MM.1S (cell line): ENCODE measurements around the gene WIF1.

Source experiments
- DNase-seq: peaks from one replicate; pipeline ENCODE4 v3.0.0-alpha.2; 2015
- H2AFZ ChIP-seq: fragments of 300-600 bp; sonication (generic); 2 replicates; pipeline ENCODE4 v1.6.0; 2016; ENCODE audit warnings: antibody characterized with exemption, low read length
- H3F3A ChIP-seq: fragments of 300-600 bp; sonication (generic); 2 replicates; pipeline ENCODE4 v1.6.1; 2016; ENCODE audit warnings: mild to moderate bottlenecking, antibody characterized with exemption, low read length, moderate library complexity, mixed read lengths; ENCODE audit not compliant: insufficient read depth
- H3K27ac ChIP-seq: fragments of 300-600 bp; sonication (generic); 2 replicates; pipeline ENCODE4 v1.5.1; 2016; ENCODE audit warnings: mild to moderate bottlenecking, low read length
- H3K27me3 ChIP-seq: fragments of 300-600 bp; sonication (generic); replicated peaks from 2 replicates; pipeline ENCODE4 v1.6.0; 2016; ENCODE audit warnings: low read length; ENCODE audit not compliant: insufficient read depth
- H3K36me3 ChIP-seq: fragments of 300-600 bp; sonication (generic); replicated peaks from 2 replicates; pipeline ENCODE4 v1.6.1; 2016; ENCODE audit warnings: mild to moderate bottlenecking, low read length, mixed read lengths; ENCODE audit not compliant: insufficient read depth
- H3K4me1 ChIP-seq: fragments of 300-600 bp; sonication (generic); 2 replicates; pipeline ENCODE4 v1.6.1; 2016; ENCODE audit warnings: low read length, mixed read lengths
- H3K4me2 ChIP-seq: fragments of 300-600 bp; sonication (generic); 2 replicates; pipeline ENCODE4 v1.6.0; 2016; ENCODE audit warnings: low read depth, low read length
- H3K4me3 ChIP-seq: fragments of 300-600 bp; sonication (generic); 2 replicates; pipeline ENCODE4 v1.5.1; 2016; ENCODE audit warnings: low read length, mixed read lengths
- H3K79me2 ChIP-seq: fragments of 300-600 bp; sonication (generic); 2 replicates; pipeline ENCODE4 v1.6.1; 2016; ENCODE audit warnings: mixed run types, low read length, mixed read lengths
- H3K9ac ChIP-seq: fragments of 300-600 bp; sonication (generic); 2 replicates; pipeline ENCODE4 v1.6.1; 2016; ENCODE audit warnings: low read length, mixed read lengths
- H3K9me2 ChIP-seq: fragments of 300-600 bp; sonication (generic); replicated peaks from 2 replicates; pipeline ENCODE4 v1.6.1; 2016; ENCODE audit warnings: mild to moderate bottlenecking, low read length, mixed read lengths; ENCODE audit not compliant: insufficient read depth
- H3K9me3 ChIP-seq: fragments of 300-600 bp; sonication (generic); replicated peaks from 2 replicates; pipeline ENCODE4 v1.6.1; 2016; ENCODE audit warnings: mild to moderate bottlenecking, low read length, mixed read lengths; ENCODE audit not compliant: insufficient read depth
- H4K20me1 ChIP-seq: fragments of 300-600 bp; sonication (generic); 2 replicates; pipeline ENCODE4 v1.6.1; 2016; ENCODE audit warnings: mild to moderate bottlenecking, low read length, moderate library complexity, mixed read lengths; ENCODE audit not compliant: insufficient read depth
- EZH2 ChIP-seq: fragments of 300-600 bp; sonication (generic); optimal IDR thresholded peaks from 2 replicates; pipeline ENCODE3; 2017; ENCODE audit warnings: low read depth, mild to moderate bottlenecking, antibody characterized with exemption, low read length, mixed read lengths
- EZH2phosphoT487 ChIP-seq: fragments of 300-600 bp; sonication (generic); IDR thresholded peaks from 2 replicates; pipeline ENCODE4 v1.6.1; 2018; ENCODE audit warnings: antibody characterized with exemption, low read length
- TF ChIP-seq, protein P1 (sequence below): fragments of 300-600 bp; sonication (generic); IDR thresholded peaks from 2 replicates; pipeline ENCODE4 v1.5.1; 2016; ENCODE audit warnings: antibody characterized with exemption, low read length, mixed read lengths

The WIF1 gene

DNA sequence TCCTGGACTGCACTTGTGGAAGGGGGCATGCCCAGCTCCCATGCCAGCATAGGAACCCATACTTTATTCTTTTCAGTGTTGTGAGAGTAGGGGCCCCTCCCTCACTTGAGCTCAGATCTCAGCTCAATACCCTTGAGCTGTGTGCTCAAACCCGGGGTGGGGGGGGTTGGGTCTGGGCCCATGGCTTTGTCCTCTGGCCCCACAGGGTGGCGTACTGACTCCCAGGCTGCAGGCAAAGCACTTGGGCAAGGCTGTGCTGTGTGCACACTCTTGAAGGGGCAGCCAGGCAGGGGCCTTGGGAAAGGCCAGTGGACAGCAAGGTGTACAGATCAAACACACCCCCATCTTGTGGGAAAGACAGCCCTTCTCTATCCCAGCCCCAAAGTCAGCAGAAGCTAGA is 81.8 kb downstream of the WIF1 start:
- H3K9ac ChIP-seq, result no peak overlapping the region
- H3K27ac ChIP-seq, result no peak overlapping the region
- no peak overlapping the region for H3K4me3 ChIP-seq
- TF ChIP-seq EZH2phosphoT487, result no peak
- TF ChIP-seq EZH2, result no peak
- TF ChIP-seq, protein P1, sequence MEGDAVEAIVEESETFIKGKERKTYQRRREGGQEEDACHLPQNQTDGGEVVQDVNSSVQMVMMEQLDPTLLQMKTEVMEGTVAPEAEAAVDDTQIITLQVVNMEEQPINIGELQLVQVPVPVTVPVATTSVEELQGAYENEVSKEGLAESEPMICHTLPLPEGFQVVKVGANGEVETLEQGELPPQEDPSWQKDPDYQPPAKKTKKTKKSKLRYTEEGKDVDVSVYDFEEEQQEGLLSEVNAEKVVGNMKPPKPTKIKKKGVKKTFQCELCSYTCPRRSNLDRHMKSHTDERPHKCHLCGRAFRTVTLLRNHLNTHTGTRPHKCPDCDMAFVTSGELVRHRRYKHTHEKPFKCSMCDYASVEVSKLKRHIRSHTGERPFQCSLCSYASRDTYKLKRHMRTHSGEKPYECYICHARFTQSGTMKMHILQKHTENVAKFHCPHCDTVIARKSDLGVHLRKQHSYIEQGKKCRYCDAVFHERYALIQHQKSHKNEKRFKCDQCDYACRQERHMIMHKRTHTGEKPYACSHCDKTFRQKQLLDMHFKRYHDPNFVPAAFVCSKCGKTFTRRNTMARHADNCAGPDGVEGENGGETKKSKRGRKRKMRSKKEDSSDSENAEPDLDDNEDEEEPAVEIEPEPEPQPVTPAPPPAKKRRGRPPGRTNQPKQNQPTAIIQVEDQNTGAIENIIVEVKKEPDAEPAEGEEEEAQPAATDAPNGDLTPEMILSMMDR, result no peak
- no peaks in the 10 kb centered on the region for H4K20me1 ChIP-seq
- H2AFZ ChIP-seq, result no peak overlapping the region
- no peaks in the 10 kb centered on the region for H3K79me2 ChIP-seq
- no peaks in the 10 kb centered on the region for H3K9me2 ChIP-seq
- H3K9me3 ChIP-seq, result no peaks in the 10 kb centered on the region
- no peak for DNase-seq
- H3K4me2 ChIP-seq, result no peak overlapping the region
- H3K36me3 ChIP-seq, result no peaks in the 10 kb centered on the region
- no peaks in the 10 kb centered on the region for H3K4me1 ChIP-seq
- H3F3A ChIP-seq, result no peaks in the 10 kb centered on the region
- H3K27me3 ChIP-seq, result no peaks in the 10 kb centered on the region

DNA sequence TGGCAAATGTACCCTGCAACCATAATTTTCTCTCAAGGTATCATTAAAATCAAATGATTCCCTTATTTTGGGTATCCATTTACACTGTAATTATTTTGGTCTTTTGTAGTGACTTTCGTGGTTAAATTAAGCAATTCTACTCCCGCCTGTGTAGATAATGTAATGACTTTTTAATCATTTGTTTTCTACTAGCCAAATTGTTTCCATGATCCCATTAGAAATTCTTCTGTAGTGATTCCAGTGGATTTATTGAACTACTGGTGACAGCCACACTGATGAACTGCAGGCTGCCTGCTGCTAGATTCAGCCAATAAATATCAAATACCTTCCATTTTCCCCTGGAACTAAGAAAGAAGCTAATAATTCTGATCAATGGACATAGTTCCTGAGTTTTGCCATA is 96.0 kb downstream of the WIF1 start:
- H3K4me2 ChIP-seq, result no peak overlapping the region
- H3F3A ChIP-seq, result no peaks in the 10 kb centered on the region
- no peaks in the 10 kb centered on the region for H3K27me3 ChIP-seq
- no peak overlapping the region for H3K4me3 ChIP-seq
- H3K4me1 ChIP-seq, result no peaks in the 10 kb centered on the region
- H3K36me3 ChIP-seq, result no peaks in the 10 kb centered on the region
- H3K9me3 ChIP-seq, result no peaks in the 10 kb centered on the region
- H3K79me2 ChIP-seq, result no peaks in the 10 kb centered on the region
- H3K9ac ChIP-seq, result no peak overlapping the region
- no peaks in the 10 kb centered on the region for H4K20me1 ChIP-seq
- H3K9me2 ChIP-seq, result no peaks in the 10 kb centered on the region
- TF ChIP-seq EZH2phosphoT487 (no peak), EZH2 (no peak)
- TF ChIP-seq, protein P1, result no peak
- no peak overlapping the region for H3K27ac ChIP-seq
- no peak for DNase-seq
- no peak overlapping the region for H2AFZ ChIP-seq

DNA sequence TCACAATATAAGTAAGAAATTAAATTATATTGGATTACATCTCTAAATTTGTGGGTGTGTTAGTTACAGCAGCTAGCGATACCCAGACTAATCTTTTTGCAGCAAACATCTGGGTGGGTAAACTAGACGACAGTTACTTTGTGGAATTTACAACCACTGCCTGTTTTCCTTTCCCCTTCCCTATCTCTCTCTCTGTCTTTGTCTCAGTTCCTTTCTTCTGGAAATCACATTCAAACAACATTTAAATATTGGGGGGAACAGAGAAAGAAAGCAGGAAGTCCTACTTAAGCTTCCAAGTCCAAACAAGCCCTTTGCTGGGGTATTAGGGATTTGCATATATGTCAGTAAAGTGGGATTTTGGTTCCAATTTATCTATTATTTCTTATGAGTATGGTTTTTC is 97.6 kb downstream of the WIF1 start:
- Histone ChIP-seq H3K36me3 (no peaks in the 10 kb centered on the region), H3K9me2 (no peaks in the 10 kb centered on the region), H3K79me2 (no peaks in the 10 kb centered on the region), H3K27me3 (no peaks in the 10 kb centered on the region), H3K9me3 (no peaks in the 10 kb centered on the region), H3K4me1 (no peaks in the 10 kb centered on the region), H3K4me2 (no peak overlapping the region), H2AFZ (no peak overlapping the region), H3F3A (no peaks in the 10 kb centered on the region), H3K9ac (no peak overlapping the region), H3K27ac (no peak overlapping the region), H3K4me3 (no peak overlapping the region), H4K20me1 (no peaks in the 10 kb centered on the region)
- no peak for DNase-seq
- no peak for TF ChIP-seq EZH2phosphoT487
- TF ChIP-seq, protein P1, result no peak
- no peak for TF ChIP-seq EZH2
